ENCODE results near the gene LRMDA.

GRCh38 chr10:76401006-76401405 lies 969.6 kb downstream of the LRMDA start:
- TF ChIP-seq EZH2 (IDR thresholded peaks at IDR 0.05; ENCODE audit: low read length): no peak
- TF ChIP-seq, protein P1, sequence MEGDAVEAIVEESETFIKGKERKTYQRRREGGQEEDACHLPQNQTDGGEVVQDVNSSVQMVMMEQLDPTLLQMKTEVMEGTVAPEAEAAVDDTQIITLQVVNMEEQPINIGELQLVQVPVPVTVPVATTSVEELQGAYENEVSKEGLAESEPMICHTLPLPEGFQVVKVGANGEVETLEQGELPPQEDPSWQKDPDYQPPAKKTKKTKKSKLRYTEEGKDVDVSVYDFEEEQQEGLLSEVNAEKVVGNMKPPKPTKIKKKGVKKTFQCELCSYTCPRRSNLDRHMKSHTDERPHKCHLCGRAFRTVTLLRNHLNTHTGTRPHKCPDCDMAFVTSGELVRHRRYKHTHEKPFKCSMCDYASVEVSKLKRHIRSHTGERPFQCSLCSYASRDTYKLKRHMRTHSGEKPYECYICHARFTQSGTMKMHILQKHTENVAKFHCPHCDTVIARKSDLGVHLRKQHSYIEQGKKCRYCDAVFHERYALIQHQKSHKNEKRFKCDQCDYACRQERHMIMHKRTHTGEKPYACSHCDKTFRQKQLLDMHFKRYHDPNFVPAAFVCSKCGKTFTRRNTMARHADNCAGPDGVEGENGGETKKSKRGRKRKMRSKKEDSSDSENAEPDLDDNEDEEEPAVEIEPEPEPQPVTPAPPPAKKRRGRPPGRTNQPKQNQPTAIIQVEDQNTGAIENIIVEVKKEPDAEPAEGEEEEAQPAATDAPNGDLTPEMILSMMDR (optimal IDR thresholded peaks at IDR 0.05 in 1 of 3, IDR thresholded peaks at IDR 0.05 in 1 of 3, conservative IDR thresholded peaks at IDR 0.05 in 1 of 3; ENCODE audit: extremely low read depth in 1 of 3, insufficient read depth in 2 of 3, low read length in 3 of 3): no peak

Data from keratinocyte (primary cell).